GM13976 (cell line): ENCODE data around the gene ARAP2.

Source experiments
- DNase-seq: peaks from one replicate; pipeline ENCODE4 v3.0.0; 2012; ENCODE audit warnings: low spot score
- in situ Hi-C: fragments of 300-500 bp; cut with MboI; formaldehyde crosslinking; loops from one replicate; pipeline ENCODE4 v1.12.0; 2022; ENCODE audit warnings: low sequenced_read_pairs, mixed read lengths, inconsistent platforms; ENCODE audit not compliant: unreplicated experiment
- TF ChIP-seq, protein P1 (sequence below): IDR thresholded peaks from 2 replicates; pipeline ENCODE4 v1.5.1; 2012; ENCODE audit warnings: borderline replicate concordance, mild to moderate bottlenecking; ENCODE audit not compliant: insufficient read depth; ENCODE audit errors: extremely low read depth, missing control alignments, control extremely low read depth

The ARAP2 gene

DNA sequence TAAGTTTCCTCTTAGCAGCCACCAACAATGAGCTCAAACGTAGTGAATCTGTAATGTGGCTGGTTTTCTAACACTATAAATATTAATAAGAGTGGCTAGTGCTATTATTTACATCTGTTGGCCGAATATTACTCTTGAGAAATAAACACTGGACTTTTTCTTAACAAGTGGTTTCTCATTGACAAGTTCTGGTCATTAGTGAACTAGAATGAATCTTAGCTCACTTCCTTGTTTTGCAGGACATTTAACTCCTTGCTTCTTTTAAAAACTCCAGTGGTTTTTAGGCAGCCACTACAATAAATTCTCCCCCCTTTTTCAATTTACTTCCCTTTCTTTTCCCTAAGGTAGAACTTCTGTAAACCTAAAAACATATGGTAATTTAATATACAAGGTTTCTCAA is 177.2 kb downstream of the ARAP2 start:
- TF ChIP-seq, protein P1, sequence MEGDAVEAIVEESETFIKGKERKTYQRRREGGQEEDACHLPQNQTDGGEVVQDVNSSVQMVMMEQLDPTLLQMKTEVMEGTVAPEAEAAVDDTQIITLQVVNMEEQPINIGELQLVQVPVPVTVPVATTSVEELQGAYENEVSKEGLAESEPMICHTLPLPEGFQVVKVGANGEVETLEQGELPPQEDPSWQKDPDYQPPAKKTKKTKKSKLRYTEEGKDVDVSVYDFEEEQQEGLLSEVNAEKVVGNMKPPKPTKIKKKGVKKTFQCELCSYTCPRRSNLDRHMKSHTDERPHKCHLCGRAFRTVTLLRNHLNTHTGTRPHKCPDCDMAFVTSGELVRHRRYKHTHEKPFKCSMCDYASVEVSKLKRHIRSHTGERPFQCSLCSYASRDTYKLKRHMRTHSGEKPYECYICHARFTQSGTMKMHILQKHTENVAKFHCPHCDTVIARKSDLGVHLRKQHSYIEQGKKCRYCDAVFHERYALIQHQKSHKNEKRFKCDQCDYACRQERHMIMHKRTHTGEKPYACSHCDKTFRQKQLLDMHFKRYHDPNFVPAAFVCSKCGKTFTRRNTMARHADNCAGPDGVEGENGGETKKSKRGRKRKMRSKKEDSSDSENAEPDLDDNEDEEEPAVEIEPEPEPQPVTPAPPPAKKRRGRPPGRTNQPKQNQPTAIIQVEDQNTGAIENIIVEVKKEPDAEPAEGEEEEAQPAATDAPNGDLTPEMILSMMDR, result no peak
- in situ Hi-C loops, result no loop called here
- DNase-seq, result no peak

DNA sequence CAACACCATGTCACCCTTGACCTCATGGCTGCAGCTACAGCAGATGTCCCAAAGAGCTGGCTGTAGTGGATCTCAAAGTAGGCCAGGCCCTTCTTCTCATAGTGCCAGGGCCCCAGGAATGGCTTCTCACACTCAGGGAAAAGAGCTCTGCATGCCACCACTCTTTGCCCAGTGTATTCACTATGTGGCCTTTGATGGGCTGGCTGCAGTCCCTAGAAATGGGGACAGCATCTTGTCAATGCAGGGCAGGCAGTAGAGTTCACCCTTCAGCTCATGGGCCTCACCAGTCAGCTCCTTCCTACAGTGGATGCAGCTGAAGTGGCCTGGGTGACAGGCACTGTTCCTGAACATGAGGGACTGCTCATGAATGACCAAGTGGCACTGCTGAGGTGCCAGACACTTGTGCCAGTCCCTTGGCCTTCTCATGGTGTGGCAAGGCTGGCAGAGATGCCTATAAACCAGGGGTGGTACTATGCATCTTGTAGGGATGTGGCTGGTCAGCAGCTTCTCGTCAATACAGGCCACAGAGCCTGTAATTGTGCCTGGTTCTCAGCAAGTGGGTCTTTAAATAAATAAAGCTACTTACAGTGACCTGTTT is 178.9 kb downstream of the ARAP2 start:
- in situ Hi-C loops, result no loop called here
- TF ChIP-seq, protein P1, result no peak
- no peak for DNase-seq

DNA sequence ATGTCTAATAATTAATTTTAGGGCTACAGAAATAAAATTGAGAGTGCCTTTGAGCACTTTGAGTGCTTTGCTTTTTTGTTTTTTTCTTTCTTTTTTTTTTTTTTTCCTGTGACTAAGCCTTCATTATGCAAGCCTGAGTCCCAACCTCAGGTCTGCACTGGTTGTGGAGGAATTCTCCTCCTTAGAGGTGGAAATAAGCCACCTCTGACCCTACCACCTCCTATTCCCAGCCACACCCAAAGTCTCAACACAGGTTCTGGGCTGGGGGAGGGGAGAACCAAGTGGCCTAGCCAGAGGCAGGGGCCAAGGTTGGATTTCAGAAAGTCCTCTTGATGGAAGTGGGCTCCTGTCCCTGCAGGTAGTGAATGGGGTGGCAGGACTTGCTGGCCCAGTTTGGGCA is 180.2 kb downstream of the ARAP2 start:
- in situ Hi-C loops, result no loop called here
- TF ChIP-seq, protein P1, result no peak
- DNase-seq, result no peak

DNA sequence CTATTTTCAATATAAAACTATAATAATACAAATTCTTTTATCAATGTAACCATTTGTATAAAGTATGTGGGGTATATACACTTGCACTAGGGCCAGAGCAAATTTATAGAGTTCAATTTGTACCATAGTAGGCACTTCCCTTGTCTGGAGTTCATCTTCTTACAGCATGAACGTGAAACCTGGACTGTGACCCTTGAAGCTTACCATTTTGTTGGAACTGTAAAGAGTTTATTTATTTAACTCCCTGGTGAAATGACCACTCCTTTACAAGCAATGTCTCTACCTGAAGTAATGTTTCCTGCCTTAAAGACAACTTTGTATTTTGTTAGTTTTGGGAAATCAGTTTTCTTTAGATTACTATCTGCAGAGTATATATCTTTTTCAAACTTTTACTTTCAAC is 188.2 kb downstream of the ARAP2 start:
- TF ChIP-seq, protein P1, result no peak
- in situ Hi-C loops, result no loop called here
- no peak for DNase-seq

DNA sequence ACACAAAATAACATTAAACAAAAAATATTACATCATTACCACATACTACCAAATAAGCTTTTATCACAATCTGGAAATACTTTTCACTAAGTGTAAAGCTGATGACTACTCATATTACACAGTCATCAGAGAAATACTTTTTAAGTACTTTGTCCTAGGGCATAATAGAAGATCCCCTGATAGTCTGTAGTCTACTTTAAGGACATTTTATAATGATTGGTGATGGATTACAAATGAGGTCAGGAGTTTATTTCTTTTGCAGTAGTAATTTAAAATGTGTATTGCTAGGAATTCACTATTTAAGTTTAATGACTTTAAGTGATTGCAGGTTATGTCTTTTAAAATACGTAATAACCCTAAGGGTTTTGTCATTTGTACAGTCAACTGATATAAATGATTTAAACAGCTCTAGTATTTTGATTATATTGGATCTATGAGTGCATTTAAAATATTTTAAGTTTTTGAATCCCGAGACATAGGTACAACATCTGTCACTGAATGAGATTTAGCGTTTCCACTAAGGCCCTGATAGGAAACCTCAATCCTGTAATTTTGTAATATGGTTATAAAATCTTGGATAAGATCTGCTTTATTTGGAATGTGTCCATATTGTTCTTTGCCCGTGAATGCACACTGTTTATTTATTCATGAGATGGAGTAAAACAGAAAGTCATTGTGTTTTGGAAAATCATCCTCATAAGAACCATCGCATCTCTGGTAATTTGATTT is 189.5 kb downstream of the ARAP2 start:
- in situ Hi-C loops, result no loop called here
- TF ChIP-seq, protein P1, result no peak
- DNase-seq, result no peak

DNA sequence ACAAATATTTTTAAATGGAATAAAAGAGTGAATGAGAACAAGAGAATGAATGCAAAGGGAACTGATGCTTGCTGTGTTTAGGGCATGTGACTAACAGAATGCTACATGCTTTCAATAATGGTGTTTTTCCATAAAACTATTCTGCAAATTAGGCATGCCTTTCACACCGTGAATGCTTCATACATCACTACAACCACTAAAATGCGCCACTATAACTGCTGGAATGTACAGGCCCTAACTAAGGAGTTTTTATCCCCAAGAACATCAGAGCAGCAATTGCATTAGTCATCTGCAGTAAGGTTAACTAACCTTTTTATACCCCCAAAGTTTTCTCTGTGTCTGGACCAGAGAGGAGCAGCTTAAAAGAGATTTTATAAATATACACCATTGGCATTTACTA is 190.4 kb downstream of the ARAP2 start:
- in situ Hi-C loops, result no loop called here
- DNase-seq, result no peak
- TF ChIP-seq, protein P1, result no peak

DNA sequence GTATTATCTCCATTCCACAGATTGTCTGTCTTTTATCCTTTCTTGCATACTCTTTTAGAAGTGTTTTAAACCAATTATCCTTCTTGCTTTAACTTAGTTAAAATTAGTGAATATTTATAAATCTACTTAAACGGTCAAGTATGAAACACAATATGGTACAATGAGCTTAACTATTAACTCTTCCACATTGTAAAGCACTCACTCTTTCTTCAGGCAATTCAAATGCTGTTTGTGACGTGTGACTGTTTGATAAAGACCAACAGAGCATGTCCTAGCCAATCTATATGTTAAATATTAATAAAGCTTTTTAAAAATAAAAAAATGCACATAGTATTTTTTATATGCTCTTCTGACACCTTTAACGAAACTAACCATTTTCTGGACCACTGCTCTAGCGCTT is 192.7 kb downstream of the ARAP2 start:
- TF ChIP-seq, protein P1, result no peak
- in situ Hi-C loops, result no loop called here
- no peak for DNase-seq
